C1 segment of cervical spinal cord (tissue), 14 donors: Measurements from ENCODE around the gene CEP112.
"Not testable (repeated sequence)": the region's sequence is repeated elsewhere in the genome, so short reads cannot be mapped to it uniquely, and the experiment has no call there.

Experiments used
- DNase-seq, 14 donors: peaks; one replicate each; lab custom pipeline; 2025; lab: John Stamatoyannopoulos, UW

CEP112 gene

DNA sequence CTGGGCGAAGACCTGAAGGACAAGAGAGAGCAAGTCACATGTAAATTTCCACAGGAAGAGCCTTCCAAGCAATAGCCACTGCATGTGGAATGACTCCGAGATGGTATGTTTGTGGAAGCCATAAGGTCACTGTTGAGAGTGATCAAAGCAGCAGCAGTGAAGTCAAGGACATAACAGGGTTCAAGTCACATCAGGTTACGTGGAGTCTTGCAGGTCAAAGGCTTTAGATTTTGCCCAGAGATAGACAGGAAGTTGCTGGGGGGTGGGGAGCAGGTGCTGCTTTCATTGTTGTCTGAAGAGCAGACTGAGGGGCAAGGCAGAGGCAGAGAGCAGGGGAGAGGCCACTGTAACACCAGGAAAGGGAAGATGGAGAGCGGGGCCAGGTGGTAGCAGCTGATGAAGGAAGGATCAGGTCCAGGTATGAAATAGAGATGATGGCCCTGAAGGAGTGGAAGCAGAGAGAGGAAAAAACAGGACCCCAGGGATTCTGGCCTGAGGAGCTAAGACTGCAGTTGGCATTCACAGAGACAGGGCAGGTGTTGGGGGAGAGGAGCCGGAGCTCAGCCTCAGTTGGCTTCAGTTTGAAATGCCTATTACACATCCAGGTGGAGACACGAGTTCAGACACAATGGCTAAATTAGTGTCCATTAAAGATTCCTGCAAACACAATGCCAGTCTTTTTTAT is 501.2 kb downstream of the CEP112 start:
- DNase-seq: no peak

DNA sequence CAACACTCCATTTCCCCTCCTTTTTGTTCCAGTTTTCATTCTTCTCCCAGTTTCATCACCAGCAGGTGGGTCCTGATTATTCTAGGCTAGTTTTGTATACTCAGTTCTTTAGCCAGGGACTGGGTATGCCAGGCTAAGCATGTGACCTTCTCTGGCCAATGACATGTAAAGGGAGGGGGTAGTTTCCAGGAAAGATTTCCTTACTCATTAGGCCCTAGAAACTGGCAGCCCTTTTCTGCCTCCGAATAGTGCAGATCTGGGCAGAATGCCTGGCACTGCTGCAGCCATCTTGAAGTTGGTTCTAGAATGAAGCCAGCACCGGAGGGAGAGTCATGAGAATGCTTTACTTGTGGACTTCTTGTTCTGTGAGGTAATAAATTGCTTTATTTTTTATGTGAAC is 503.6 kb downstream of the CEP112 start:
- DNase-seq: no peak

DNA sequence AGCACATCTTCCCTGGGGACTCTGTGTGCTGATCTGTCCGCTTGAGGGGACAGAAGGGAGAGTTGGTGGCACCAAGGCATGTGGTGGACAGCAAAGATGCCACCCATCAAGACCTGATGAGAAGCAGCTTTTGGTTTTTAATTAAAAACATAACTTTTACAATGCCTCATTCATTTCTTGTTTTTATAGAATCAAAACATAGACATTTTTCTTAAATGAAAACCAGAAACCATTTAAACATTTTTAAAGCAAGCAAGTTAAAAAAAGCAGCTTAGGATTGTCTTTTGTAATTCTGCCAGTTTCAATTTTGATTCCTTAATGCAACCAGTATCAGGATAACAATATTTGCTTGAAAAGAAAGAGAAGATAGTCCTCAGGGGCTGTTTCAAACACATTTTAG is 506.8 kb downstream of the CEP112 start:
- no peak for DNase-seq

DNA sequence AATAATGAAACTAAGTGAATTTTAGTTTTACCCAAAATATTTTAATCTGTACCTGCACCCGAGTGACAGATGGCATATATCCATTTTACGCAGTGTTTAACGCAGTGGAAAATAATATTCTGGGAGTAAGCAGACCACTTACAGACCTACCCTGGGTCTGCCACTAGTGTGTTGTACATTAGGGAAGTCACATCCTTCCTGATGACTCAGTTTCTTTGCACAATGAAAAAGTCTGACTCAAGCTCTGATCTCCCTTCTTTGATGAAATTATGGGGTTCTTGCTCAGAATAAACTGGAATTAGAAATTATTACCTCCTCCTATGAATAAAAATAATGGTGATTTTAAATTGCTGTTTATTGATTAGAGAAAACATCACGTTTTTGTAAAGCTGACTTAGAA is 507.3 kb downstream of the CEP112 start:
- DNase-seq: no peak

DNA sequence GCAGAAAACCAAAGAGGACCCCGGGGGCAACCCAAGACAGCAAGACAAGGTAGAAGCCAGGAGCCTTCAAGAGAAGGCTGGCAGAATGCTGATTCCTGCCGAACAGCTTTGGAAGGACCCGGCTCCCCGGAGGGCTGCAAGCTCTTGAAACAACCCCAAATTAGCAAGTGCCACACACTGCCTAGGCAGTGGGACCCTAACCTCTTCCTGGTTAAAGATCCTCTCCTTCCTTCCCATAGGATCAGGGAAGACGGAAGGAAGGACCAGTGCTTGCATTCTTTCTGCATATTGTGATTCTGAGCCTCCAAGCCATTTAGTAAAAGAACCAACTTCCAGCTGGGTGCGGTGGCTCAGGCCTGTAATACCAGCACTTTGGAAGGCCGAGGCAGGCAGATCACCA is 508.5 kb downstream of the CEP112 start:
- DNase-seq: no peak

DNA sequence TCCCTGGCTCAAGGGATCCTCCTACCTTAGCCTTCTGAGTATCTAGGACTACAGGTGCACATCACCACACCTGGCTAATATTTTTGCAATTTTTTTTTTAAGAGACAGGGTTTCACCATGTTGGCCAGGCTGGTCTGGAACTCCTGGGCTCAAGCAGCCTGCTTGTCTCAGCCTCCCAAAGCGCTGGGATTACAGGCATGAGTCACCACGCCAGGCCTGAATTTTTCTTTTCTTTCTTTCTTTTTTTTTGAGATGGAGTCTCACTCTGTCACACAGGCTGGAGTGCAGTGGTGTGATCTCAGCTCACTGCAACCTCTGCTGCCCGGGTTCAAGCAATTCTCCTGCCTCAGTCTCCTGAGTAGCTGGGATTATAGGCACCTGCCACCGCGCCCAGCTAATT is 510.2 kb downstream of the CEP112 start:
- not testable (repeated sequence) for DNase-seq

DNA sequence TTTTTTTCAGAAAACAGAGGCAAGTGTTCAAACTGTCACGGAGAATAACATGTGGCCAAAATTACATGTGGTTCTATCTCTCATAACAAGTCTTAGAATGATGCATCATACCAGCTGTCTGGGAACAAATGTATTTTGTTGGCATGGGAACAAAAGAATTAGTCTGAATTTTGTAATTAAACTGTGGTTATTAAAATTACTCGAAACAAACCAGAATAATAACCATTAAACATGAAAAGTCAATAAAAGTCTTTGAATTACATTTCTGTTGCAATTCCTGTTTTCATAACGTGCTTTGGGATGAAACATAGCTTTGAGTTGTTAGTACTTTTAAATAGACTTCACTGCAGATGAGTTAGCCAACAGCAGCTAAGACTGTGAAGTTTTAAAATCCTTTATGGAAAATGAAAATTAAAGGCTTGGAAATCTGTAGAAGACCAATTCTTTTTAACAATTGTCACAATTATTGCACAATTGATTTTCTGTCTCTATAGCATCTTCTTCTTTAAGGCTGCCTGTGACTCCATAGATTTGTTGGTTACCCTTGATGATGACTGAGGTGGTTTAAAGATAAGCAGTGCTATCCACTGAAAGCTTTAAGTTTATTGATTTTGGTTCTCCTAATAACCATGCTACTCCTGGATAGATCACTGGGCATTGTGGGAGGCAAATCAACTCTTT is 512.6 kb downstream of the CEP112 start:
- DNase-seq: no peak

DNA sequence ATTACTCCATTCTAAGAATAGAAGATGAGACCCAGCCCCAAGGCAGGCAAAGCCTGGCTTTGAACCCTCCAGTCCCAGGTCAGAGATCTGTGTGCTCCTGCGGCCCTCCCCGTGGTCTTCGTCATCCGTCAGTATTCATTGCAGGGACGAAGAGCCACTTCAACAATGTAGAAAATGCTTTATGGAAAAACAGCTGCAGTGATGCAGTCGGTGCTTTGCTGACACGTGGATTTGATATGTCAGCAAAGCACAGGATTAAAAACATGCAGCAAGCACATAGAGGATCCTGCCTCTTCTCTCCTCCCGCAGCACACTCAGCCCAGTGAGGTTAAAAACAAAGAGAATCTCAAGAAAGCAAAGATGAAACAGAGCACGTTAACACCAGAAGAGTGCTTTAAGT is 513.4 kb downstream of the CEP112 start:
- no peak for DNase-seq

DNA sequence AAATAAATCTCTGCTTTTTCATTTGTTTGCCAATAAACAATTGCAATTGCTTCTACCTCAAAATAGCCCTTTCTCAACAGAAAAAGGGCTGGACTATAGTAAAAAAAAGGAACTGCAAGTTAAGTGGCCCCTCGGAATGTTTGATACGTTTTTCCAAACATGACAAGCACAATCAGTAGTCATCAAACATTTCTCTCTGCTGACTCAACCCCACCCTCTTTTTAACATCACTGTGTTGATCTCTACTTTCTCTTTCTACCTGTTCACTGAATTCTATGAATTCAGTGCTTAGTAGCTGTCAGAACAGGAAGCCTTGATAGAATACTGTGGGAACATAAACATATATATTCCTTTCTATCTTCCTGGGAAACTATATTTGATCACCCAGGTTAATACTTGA is 514.0 kb downstream of the CEP112 start:
- no peak for DNase-seq

DNA sequence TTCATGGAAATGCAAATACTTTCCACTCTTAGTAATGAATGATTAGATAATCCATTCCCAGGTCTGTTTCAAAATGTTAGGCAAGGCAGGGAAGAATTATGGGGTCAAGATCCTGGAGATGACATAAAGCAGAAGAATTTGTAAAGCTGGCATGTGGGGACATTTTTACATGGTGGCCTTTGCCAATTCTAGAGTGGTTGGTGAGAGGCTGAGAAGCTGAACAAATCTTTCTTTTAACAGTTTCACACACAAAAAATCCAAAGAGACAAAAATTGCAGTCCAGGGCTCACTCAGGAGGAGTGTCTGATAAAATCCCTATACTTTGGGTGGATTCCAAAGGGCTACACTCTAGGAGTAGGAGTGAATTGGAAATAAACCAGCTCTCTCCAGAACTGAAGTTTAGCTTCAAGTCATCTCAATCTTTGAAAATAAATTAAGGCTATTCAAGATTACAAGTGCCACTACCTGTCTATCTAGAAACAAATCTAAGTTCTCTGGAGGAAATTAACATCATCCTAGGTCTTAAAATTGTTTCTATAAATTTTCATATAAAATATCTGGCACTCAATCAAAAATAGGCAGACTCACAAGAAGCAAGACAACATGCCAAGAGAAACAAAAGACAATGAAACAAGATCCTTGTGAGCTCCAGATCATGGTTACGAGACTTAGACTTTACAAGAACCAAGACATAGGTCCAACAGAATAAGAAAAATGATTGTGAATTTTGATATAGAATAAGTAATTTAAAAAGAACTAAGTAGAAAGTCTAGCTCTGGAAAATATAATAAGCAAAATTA is 517.5 kb downstream of the CEP112 start:
- DNase-seq: no peak

DNA sequence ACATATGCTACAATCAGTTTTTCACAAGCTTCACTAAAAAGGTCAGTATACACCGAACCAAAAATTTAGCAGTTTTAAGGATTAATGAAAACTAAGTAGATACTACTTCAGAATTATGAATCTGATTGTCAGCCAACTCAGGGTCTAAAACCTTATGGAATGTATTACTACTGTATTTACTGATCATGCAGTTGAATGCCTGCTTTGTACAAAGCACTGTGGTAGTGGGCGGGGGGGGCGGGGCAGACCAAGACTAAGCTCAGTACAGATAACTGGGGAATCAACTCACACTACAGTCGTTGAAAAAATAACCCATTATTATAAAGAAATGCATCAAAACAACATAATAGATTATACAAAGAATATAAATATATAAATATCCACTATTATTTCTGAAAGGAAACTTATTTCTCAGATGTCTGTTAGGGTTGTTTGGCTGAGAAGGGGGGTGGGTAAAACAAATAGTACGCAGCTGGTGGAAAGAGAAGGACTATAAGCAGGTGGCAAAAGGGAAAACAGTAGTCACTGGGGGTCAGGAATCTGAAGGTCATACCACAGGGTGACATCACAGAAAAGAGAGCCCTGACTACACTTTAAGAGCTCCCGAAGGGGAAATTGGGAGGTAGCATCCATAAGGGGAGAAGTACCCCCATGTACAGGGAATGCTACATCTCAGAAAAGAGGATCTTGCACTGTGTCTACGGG is 521.1 kb downstream of the CEP112 start:
- no peak for DNase-seq

DNA sequence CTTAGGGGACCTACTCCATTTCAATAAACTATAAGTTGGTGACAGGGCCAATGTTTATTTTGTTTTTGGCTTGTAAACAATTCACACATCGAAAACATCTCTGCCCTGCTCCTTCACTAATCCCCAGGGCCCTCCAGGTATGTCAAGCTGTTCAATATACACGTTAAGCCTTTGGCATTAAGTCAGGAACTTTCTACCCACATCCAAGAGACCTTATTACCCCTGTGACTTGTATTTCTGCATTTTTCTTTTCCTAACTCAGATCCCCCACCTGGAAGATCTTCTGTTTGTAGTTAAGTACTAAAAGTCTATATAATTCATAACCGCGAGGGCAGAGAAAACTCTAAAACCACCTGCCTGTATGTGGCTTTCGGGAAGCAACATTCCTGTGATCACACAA is 523.7 kb downstream of the CEP112 start:
- no peak for DNase-seq

DNA sequence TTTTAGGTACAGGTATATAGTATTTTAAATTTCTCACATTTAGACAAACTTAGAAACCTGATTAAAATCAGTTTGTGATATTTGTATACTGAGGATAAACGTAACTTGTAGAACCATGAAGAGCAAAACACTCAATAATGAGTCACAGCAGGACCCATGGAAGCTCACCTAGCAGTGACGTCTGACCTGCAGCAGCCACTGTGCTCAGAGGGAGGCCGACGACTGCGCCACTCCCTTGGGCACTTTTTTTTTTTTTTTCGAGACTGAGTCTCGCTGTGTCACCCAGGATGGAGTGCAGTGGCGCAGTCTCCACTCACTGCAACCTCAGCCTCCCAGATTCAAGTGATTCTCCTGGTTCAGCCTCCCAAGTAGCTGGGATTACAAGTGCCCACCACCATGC is 524.3 kb downstream of the CEP112 start:
- no peak for DNase-seq

DNA sequence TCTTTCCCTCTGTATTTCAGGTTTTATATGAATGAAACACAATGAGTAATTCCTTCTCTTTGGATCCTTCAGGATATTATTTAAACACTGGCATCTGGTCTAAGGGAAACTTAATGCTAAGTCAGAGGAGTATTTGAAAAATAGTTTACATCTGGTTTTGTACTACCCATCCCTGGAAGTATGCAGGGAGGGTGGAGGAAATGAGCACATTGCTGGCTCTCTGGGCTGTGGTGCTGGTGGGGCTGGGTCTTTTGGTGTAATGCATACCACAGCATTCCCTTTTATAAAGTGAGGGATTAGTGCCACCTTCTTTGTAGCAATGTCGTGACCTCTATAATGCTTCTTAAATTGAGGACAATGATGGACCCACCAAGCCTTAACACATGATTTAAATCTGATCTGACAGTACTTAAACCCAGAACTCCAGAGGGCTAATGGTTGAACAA is 525.0 kb downstream of the CEP112 start:
- DNase-seq: no peak

DNA sequence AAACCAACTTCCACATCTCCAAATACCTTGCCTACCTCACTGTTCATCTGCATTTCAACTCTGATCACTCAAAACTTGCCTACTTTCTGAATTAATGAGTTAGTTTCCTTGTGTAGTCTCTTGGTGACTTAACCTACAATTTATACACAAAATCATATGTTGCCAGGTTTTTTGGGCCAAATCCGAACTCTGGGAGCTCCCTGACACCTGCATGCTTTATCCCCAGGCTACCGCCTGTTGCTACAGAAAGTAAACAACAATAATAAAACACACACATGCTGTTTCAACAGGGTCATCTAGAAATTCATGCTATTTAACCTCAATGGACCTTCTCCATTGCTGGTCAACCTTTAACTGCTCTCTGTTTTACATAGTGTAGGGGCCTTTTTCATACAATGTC is 526.0 kb downstream of the CEP112 start:
- DNase-seq: no peak

DNA sequence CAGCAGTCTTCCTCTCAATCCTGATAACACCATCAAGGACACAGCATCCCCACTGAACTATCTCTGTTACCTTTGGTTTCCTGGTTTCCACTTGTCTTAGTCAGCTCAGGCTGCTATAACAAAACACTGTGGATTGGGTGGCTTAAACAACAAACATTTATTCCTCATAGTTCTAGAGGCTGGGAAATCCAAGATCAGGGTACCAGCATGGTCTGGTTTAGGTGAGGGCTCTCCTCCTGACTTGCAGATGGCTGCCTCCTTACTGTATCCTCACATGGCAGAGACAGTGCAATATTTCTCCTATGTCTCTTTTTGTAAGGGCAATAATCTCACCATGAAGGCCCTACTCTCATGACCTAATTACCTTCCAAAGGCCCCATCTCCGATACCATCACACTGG is 527.2 kb downstream of the CEP112 start:
- DNase-seq: no peak

DNA sequence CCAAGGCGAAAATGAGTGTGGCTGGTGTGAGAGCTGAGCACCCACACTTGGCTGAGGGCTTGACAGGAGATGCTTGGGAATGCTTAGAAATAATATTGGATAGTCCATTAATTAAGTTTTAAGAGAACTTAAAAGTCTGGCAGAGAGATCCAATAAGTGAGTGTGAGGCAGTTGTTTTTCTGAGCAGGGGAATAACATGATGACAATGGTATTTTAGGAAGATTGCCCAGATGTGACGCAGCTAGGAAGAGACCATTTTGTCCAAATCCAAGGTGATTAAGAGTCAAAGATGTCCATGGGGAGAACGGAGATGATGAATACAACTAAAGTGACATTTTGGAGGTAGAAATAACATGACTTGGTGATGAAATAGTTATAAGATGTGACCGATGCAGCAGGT is 527.7 kb downstream of the CEP112 start:
- DNase-seq: no peak

DNA sequence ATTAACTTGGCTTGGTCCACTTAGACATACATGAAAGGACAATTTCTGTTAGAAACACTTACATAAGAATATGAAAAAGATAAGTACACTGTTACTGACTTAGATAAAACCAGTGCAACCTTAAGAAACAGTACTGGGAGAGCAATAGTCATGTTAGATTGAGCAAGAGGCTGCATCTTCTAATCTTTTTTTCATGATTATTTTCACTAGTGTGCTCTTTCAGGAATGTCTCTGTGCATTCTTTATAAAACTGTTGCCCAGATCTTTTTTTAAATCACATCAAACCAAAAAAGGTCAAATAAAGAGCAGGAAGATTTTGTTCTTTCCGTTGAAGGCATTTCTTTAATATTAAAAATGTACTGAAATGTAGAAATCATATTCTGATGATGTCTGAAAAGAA is 529.7 kb downstream of the CEP112 start:
- DNase-seq: no peak

DNA sequence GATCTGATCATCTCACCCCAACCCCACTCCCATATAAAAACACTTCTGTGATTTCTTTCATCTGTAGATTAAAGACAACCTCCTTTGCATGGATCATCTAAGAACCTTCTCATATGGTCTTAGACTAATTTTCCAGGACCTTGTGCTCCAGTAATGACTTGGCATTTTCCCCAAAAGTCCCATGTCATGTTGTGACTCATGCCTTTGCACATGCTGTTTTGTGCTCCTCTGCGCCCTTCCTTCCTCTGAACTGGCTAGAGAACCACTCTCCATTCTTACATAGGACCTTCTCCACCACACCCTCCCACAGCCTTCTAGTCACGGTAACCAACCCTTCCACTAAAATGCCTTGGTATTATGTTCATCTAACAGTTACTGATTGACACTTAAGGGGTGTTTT is 531.0 kb downstream of the CEP112 start:
- DNase-seq: no peak

DNA sequence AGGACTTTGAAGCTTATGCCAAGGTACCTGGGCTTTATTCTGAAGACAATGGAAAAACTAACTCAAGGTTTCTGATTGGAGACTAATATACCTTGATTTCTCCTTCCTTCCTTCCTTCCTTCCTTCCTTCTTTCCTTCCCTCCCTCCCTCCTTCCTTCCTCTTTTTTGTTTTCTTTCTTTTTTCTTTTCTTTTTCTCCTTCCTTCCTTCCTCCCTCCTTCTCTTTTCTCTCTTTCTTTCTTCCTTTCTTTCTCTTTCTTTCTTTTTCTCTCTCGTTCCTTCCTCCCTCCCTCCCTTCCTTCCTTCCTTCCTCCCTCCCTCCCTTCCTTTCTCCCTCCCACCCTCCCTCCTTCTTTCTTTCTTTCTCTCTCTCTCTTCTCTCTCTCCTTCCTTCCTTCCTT is 531.9 kb downstream of the CEP112 start:
- no peak for DNase-seq

DNA sequence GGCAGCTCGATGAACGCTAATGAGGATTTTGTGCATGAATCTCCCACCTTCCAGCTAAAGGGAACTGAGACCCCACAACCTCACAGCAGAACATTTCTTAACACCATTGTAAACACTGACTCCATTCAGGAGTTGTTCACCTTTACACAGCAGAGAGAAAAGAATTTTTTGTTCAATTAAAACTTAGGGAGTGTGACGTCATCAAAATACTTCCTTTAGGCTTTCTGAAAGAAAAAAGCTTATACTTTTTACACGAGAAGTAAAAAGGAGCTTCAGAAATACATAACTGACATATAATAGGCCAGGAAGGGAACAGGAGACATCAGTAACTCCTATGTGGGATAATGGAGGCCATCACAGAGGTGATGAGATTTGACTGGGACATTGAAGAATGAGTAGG is 532.4 kb downstream of the CEP112 start:
- no peak for DNase-seq

DNA sequence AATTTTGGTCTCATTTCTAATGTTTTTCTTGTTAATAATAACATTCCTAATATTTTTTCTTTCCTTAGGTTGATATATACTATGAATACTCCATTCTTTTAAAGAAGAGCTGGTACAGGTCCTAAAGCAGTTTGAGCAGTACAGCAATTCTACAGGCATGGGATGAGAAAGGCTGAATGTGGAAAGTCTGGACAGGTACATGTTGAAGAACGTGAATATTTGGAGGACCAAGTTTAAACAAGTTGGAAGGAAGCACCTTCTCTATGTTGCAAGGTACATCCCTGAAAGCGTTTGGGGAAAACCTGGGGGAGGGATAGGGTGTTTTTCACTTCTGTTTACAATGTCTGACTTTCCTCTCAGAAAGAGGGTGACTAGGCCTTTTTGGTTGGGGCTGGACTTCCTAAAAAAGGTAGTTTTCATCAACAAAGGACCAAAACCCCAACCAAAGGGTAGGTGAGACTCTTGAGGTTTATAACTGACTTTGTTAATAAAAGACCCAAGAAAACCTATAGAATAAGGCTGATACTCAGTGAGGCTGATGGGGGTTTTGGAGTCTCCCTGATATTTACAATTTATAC is 534.6 kb downstream of the CEP112 start:
- DNase-seq: no peak
